NCI-H526 treated with DMSO at 0.1 percent for 48 hours (cell line): ENCODE results near the gene TUSC2.

ENCODE experiments used
- DNase-seq: peaks from one replicate; lab custom pipeline; 2025; lab: John Stamatoyannopoulos, UW

The TUSC2 gene, protein sequence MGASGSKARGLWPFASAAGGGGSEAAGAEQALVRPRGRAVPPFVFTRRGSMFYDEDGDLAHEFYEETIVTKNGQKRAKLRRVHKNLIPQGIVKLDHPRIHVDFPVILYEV

GRCh38 chr3:50327943-50328691 is at the start of gene TUSC2:
Gene TUSC2, minus strand, starts transcription at chr3:50328223. Its CDS starts 124 bp downstream, at chr3:50328099.
- peak; percentile 92 for DNase-seq

- no peak for DNase-seq
These were observed 47.4 kb upstream of the TUSC2 start for GRCh38 chr3:50375258-50375931.

DNA sequence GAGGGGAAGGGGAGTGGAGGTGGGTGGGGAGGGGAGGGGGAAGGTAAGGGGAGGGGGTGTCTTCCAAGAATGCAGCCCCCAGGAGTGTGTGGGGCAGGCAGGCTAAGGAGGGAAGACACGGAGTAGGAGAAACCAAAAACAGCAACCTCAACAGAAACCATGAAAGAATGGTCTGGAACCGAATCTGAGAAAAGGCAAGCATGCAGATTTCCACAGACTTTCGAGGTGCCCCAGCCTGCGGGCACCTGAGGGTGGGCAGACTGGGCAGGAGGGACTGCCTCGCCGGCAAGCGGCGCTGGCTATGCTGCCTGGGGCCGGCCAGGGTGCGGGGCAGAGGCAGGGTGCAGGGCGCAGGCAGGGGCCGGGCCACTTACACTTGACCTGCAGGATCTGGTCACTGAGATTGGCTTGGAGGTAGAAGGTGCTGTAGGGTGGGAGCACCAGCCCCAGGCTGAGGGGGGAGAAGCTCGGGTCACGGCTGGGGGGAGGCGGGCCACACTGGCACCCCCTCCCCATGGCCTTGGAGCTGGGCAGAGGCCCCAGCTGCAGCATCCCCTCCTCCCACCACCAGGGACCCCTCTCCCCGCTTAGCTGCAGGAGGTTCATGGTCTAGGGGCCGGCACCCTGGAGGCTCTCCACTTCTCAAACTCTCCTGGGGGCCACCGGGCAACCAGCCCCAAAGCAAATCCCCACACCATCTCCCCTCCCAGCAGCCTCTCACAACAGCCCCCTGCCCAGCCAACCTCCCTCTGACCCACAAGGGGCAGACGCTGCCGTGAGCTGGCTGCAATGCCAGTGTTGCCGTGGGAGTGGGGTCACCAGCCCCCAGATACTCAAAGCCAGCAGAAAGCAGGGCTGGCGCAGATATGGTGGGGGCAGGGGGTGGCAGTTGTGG is 46.6 kb upstream of the TUSC2 start:
- no peak for DNase-seq

- DNase-seq: no peak
These were observed 45.4 kb upstream of the TUSC2 start for GRCh38 chr3:50373146-50374051.

DNA sequence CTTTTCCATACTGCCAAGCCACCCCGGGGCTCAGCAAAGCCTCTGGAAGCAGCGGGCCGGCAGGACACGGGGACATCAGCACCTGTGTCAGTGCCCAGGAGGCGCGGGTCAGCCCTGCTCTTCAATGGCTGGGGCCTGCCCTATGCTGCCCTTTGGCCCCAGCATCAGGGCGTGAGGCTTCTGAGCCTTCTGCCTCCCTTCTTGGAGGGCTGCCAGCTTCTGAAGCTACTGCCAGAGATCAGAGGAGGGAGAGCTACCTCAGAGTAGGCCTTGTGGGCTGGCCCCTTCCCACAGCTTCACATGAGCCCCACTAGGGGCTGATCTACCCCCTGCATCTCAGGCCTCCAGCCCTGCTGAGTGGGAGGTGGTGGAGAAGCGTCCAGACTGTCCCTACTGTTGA is 44.3 kb upstream of the TUSC2 start:
- no peak for DNase-seq

DNA sequence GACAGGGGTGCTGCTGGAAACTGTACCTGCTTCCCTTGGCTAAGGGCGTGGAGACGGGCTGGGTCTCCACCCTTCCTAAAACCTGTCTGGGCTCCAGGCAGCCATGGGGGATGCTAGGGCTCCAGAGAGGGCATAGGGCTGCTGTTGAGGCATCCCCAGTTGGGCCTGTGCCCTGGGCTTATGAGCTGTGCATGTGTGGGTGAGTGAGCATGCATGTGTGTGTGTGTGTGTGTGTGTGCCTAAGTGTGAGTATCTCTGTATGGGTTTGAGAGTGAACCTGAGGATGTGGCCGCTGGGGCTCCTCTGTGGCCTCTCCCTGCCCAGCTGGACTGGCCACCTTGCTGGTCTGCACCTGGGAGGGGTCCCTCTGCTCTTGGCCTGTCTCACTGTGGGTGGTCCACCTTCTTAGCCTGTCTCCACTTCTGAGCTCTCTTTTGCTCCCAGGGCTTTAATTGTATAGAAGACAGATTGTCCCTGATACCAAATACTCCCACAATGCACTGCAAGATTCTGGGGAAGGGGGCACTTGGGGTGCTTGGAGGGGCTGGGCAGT is 43.2 kb upstream of the TUSC2 start:
- DNase-seq: no peak

- peak; percentile 31 for DNase-seq
These were observed 42.6 kb upstream of the TUSC2 start for GRCh38 chr3:50370594-50370993.

DNA sequence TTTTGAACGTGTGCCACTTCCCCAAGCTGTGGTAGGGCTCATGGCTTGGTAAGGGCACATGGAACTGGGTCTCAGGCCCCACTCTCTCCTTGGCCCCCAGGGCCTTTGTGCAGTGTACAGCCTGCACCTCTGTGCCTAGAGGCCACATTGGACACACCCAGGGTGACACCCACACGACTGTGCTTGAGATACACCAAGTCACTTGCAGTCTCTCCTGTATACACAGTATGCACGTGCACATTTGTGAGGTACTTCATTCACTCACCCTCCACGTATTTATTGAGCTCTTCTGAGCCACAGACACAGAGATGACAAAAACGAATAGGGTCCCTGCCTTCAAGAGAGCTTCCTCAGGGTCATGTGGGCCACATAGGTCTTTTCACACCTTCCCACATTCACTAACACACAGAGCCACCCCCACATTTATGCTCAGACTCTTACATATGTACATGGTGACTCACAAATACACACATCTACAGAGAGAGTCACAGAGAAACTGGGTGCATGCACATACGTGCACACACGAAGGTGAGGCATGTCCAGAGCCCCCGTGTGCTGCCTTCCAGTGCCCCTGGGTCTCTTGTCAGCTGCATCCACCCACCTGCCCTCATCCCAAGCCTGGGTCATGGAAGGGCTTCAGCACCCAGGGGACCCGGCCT is 41.1 kb upstream of the TUSC2 start:
- no peak for DNase-seq

DNA sequence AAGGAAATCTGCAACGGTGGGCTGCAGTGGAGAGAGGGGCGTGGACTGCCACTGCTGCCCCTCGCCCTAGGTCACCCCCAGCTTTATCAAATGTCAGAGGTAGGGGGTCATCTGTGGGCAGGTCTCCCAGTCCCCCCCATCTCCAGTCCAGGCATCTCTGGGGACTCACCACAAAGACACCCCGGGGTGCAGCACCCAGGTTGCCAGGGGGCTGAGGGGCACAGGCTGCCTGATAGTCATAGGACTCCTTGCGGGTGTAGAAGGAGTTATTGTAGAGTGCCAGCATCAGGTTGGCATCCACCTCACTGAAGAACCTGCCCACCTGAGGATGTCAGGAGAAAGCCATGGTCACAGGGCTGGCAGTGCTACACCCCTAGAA is 37.8 kb upstream of the TUSC2 start:
- no peak for DNase-seq

GRCh38 chr3:50365080-50365841 is 37.2 kb upstream of the TUSC2 start:
- DNase-seq: peak; percentile 40

- no peak for DNase-seq
These were observed 36.6 kb upstream of the TUSC2 start for GRCh38 chr3:50364573-50365079.

- no peak for DNase-seq
These were observed 31.7 kb upstream of the TUSC2 start for GRCh38 chr3:50359760-50360110.

DNA sequence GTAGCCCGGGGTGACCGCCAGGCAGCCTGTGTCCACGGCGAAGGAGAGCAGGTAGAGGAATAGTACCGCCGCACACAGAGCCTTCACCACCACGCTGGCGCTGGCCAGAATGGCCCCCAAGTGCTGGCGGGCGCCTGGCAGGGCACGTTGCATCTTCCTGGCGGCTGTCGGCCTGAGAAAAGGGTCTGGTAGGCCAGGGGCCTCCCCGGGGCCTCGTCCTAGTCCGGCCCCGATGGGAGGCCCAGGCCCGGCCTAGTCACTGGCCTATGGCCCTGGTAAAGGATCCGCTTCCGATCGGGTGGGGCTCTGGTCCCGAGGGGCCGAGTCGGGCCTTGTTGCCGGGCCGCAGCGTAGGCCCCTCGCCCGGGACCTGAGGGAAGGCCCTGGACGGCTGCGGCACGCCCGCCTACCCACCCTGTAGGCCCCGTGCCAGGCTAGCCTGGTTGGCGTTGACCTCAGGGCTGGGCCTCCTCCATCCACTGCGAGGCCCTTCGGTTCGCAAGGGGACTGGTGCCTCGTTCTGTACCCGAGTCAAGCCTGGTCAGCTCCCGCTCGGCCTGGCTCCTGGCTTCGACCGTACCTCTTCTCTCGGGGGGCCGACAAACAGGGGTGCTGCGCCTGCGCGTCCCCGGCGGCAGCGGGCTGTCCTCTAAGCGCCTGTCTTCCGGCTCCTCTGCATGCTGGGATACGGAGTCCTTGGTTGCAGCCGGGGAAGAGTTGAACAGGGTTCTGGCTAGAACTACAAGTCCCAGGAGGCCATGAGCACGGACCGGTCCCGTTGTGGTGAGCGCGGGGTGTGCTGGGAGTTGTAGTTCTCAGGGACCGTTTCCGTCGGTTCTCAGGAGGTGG is 31.1 kb upstream of the TUSC2 start, which contains the start of gene TMEM115:
TMEM115 (minus strand) TSS at position 611 of the 849 bp plus-strand sequence; CDS start at position 153, 458 bp downstream.
- peak; percentile 98 for DNase-seq

DNA sequence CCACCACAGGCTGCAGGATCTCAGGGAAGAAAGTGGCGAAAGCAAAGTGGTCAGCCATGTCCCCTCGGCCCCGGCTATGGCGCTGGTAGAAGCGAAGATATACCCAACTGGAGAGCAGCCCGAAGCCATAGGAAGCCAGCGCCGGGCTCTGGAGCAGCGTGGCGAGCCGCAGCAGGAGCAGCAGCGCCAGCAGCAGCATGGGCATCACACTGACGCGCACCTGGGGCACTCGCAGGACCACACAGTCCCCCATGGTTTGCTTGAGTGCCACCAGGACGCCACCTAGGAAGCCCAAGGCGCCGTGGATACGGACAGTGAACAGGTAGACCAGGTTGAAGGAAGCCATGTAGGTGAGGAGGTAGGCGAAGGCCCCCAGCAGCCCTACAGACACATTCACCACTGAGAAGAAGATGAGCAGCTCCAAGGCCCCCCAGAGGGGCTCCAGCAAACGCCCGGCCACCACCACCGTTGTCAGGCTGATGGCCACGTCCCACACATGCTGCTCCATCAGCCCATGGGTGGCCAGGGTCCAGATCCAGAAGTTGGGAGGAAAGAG is 30.4 kb upstream of the TUSC2 start:
- DNase-seq: no peak

DNA sequence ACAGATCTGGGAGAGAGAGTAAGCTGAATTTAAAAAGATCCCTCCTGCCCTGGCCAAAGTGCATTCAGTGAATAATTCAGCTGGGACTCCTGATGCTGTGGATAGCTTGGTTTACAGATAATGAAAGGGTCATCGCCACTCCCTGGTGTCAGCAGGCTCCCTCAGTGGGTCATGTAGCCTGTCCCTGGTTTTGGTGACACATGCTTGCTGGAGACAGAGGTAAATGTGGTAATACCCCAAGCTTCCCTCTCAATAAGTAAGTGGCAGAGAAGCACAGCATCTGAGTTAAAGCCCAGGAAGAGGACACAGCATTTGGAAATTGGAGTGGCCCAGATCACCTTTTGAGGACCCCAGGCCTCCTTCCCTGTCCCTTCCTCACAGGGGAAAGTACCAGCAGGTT is 29.5 kb upstream of the TUSC2 start:
- DNase-seq: no peak

- no peak for DNase-seq
These were observed 28.5 kb upstream of the TUSC2 start for GRCh38 chr3:50356553-50356952.

DNA sequence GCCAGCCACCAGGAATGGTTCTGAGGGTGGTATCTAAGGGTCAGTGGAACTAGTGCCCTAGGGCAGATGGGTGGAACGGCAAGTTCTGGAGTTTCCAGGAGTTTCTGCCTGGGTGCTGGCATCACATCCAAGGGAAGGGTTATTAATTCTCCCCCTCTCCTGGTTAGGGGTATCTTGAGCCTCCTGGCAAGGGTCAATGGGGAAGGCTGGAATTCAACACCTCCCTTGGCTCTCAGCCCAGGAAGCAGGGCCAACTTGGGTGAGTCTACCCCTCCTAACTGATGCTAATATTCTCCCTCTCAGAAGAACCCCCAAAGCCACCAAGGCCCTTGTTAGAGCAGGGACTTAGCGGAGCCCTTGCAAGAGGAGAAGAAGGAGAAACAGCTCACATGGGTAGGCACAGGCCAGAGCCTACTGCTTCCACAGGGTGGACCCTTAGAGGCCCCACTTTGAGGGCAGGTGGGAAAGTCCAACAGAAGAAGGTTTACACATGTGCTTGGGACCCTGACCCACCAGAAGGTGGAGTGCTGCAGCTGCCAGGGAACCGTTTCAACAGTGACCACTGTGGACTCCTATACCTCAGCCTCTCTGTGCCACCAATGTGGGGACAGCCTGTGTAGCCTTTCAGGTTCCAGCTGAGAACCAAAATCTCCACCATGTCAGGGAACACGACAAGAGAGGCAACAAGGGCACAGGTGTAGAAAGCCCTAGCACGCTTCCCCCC is 28.0 kb upstream of the TUSC2 start:
- no peak for DNase-seq

GRCh38 chr3:50354850-50355249 is 26.8 kb upstream of the TUSC2 start:
- no peak for DNase-seq
